Pancreas (tissue), 10 donors: ENCODE results near the gene SGSM1. TPM values are rescaled to one million over a fixed set of nuclear protein-coding genes. Genes with fewer than 3 reads are reported as not detected.
A peak's percentile ranks its signal among the peaks of the same experiment; 100 is the strongest.

Experiments used
- ATAC-seq, 4 donors: fragments of 200-7000 bp; cut with Tn5 transposase; one replicate each; pipeline versions ENCODE4 v1.8.0 to v1.9.1; 2020; ENCODE audit warnings: mild to moderate bottlenecking in 4 of 4, moderate library complexity in 4 of 4
- DNase-seq, 6 donors: peaks; one replicate each; pipeline ENCODE4 v3.0.0-alpha.2; 2020
- FAIRE-seq: peaks from 2 replicates; lab custom pipeline; 2012; peaks lifted over from hg19 to GRCh38; lab: Jason Lieb, UNC
- H3K27ac ChIP-seq, 4 donors: fragments of 200-600 bp; sonication (generic); 1 replicate in 3 of 4; 2 replicates in 1 of 4; pipeline versions ENCODE4 v1.5.0 to v1.8.0; 2020
- H3K27me3 ChIP-seq, 4 donors: fragments of 200-600 bp; one replicate each; pipeline ENCODE4 v1.8.0; 2021
- H3K36me3 ChIP-seq, 3 donors: fragments of 200-600 bp; sonication (generic) in 1 of 3; one replicate each; pipeline versions ENCODE4 v1.5.0 to v1.8.0; 2020 to 2021
- H3K4me1 ChIP-seq, 3 donors: fragments of 200-600 bp; one replicate each; pipeline ENCODE4 v1.8.0; 2021
- H3K4me3 ChIP-seq, 4 donors: fragments of 200-600 bp; sonication (generic) in 2 of 4; one replicate each; pipeline versions ENCODE4 v1.5.0 to v1.8.0; 2020 to 2021
- H3K9me3 ChIP-seq, 4 donors: fragments of 200-600 bp; one replicate each; pipeline ENCODE4 v1.8.0; 2021
- WGBS, 2 donors: extraction: QIAGEN DNeasy Blood & Tissue Kit; methylation state at CpG; one replicate each; pipeline ENCODE4 v1.1.7; 2013; 5-methylcytosine and 5-hydroxymethylcytosine counted together
- intact Hi-C, 3 donors: fragments of 100-400 bp; cut with DNase I; formaldehyde crosslinking; loops; one replicate each; pipeline versions ENCODE4 v1.11.1 to v1.14.2; 2022
- polyA plus RNA-seq, 2 donors: library from polyadenylated mRNA; stranded (reverse); fragments of 200-250 nt; gene quantifications; one replicate each; pipeline ENCODE4 v1.2.3, GENCODE V29; 2013
- total RNA-seq, 6 donors: library from RNA; stranded (reverse); fragmentation: NEBNext Ultra II Directional in 4 of 6; extraction: Animal tissue kit (Norgen Biotek cat#: 25700) in 4 of 6; gene quantifications; one replicate each; pipeline versions ENCODE4 v1.2.1 to v1.2.4, GENCODE V29; 2021 to 2023
- TF ChIP-seq, protein P1 (sequence below), 4 donors: fragments of 200-600 bp; sonication (generic) in 3 of 4; IDR thresholded peaks; one replicate each; pipeline versions ENCODE4 v1.5.0 to v1.8.0; 2021; ENCODE audit warnings: antibody characterized with exemption in 4 of 4
- donor health status: healthy with polysubstance abuse.
- donor health status: DM: no; HTN: no; CAD: no; lungs with moderate emphysema.
- donor health status: DM: no; HTN: no; CAD: no.
- donor health status: control.
- donor health status: control.
- donor health status: Bipolar disorder and iron deficiency.
- donor health status: DM: yes; HTN: yes; CAD: no.
- donor health status: DM: no; HTN: no; CAD: no.
- donor health status: DM: no; HTN: no; CAD: no.
- donor health status: DM: yes; HTN: yes; CAD: no.

SGSM1 gene
- total and polyA plus RNA-seq, 8 donors, result 1.6 to 5.1 (median 2.5) TPM

DNA sequence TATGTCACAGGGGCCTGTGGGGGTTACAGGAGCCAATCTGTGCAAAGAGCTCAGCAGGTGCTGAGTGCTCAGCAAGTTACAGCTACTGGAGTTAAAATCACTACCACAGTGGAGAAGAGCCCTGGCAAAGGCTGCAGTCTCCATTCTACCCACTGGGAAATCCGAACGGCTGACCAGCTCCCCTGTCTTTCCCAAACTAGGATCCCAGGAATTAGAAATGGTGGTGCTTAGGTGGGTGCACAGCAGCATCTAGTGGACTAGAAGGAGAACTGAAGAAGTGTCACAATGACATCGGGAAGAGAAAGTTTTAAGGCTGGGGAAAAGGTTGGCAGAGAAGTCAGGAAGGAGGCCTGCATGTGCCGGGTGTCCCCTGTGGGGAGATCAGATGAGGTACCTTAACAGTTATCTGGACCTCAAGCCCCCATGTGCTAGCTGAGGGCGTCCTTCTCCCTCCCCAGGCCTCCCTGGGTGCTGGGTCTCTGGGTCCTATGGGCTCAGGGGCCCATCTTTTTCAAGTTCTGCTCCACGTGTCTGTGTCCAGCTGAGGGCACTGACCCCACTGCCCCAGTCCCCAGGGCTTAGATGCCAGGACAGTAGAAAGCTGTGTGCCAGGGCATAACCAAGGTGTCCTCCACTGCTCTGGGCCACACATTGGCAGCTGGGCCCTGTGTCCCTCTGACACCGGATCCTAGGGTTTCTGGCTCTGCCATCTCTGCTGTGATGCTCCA lies 33.4 kb upstream of the SGSM1 start:
- TF ChIP-seq, protein P1, sequence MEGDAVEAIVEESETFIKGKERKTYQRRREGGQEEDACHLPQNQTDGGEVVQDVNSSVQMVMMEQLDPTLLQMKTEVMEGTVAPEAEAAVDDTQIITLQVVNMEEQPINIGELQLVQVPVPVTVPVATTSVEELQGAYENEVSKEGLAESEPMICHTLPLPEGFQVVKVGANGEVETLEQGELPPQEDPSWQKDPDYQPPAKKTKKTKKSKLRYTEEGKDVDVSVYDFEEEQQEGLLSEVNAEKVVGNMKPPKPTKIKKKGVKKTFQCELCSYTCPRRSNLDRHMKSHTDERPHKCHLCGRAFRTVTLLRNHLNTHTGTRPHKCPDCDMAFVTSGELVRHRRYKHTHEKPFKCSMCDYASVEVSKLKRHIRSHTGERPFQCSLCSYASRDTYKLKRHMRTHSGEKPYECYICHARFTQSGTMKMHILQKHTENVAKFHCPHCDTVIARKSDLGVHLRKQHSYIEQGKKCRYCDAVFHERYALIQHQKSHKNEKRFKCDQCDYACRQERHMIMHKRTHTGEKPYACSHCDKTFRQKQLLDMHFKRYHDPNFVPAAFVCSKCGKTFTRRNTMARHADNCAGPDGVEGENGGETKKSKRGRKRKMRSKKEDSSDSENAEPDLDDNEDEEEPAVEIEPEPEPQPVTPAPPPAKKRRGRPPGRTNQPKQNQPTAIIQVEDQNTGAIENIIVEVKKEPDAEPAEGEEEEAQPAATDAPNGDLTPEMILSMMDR (IDR thresholded peaks at IDR 0.05), result peak in 2 of 4 donors; percentile 8 to 32
- Histone ChIP-seq H3K4me3 (no peak overlapping the region), H3K27me3 (no peaks in the 10 kb centered on the region), H3K4me1 (no peaks in the 10 kb centered on the region), H3K27ac (no peak overlapping the region), H3K36me3 (no peaks in the 10 kb centered on the region), H3K9me3 (no peaks in the 10 kb centered on the region)
- no peak for DNase-seq
- WGBS, 2 donors, result 56 to 64% methylated on average over 7 of the region's 7 CpGs
- no peak for FAIRE-seq
- ATAC-seq, result peak in 2 of 4 donors; percentile 52 to 65
- intact Hi-C loops, result loop anchor here in 2 of 3 donors (5.0 kb wide), 1 partner anchor 75 kb away; no protein-coding TSS in a partner anchor

DNA sequence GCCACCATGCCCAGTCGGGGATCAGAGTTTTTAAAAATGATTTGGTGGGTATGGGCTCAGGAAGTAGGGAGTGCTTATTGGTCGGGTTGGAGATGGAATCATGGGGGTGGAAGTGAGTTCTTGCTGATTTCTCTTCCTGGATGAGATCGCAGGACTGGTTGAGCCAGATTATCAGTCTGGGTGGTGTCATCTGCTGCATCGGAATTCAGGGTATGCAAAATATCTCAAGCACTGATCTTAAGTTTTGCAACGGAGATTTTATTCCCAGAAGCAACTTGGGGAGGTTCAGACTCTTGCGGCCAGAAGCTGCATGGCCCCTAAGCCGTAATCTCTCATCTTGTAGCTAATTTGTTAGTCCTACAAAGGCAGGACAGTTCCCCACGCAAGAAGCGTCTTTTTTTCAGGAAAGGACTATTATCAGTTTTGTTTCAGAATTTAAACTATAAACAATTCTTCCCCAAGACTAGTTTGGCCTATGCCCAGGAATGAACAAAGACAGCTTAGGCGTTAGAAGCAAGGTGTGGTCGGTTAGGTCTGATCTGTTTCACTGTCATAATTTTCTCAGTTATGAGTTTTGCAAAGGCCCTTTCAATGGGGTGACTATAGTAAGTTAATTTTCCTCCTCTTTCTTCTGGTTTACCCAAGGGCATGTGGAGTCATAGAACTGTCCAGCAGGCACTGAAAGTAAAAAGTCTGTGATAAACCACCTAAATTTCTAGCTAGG lies 30.1 kb upstream of the SGSM1 start:
- intact Hi-C loops, result no loop called here
- Histone ChIP-seq H3K27ac (no peak overlapping the region), H3K4me1 (no peaks in the 10 kb centered on the region), H3K27me3 (no peaks in the 10 kb centered on the region), H3K36me3 (no peaks in the 10 kb centered on the region), H3K4me3 (no peak overlapping the region), H3K9me3 (no peaks in the 10 kb centered on the region)
- TF ChIP-seq, protein P1 (IDR thresholded peaks at IDR 0.05), result no peak
- 49 to 65% methylated on average over 11 of the region's 11 CpGs for WGBS, 2 donors
- ATAC-seq (no peak), DNase-seq (no peak), FAIRE-seq (no peak)

DNA sequence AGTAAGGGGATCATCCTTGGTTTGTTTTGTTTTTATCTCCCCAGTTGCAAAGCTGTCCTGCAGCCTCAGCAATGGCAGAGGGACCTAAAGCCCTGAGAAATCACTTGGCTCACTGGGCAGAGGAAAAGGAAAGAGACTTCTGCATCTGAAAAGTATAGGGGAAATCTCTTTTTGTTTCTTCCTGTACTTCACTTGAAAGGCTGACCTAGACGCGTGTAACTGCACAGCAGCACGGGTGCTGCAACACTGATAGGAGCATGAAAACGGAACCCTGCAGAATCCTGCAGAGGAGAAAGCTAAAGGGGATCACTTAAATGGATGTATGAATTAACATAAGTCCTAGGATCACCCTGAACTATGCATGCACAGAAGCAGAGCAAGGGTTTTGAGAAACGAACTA lies 29.5 kb upstream of the SGSM1 start:
- no peak overlapping the region for H3K4me3 ChIP-seq
- no peak for DNase-seq
- no peaks in the 10 kb centered on the region for H3K9me3 ChIP-seq
- H3K36me3 ChIP-seq, result no peaks in the 10 kb centered on the region
- H3K4me1 ChIP-seq, result no peaks in the 10 kb centered on the region
- no peak overlapping the region for H3K27ac ChIP-seq
- TF ChIP-seq, protein P1 (IDR thresholded peaks at IDR 0.05), result no peak
- no peak for FAIRE-seq
- no peak for ATAC-seq
- 79 to 81% methylated on average over 5 of the region's 5 CpGs for WGBS, 2 donors
- intact Hi-C loops, result no loop called here
- no peaks in the 10 kb centered on the region for H3K27me3 ChIP-seq

DNA sequence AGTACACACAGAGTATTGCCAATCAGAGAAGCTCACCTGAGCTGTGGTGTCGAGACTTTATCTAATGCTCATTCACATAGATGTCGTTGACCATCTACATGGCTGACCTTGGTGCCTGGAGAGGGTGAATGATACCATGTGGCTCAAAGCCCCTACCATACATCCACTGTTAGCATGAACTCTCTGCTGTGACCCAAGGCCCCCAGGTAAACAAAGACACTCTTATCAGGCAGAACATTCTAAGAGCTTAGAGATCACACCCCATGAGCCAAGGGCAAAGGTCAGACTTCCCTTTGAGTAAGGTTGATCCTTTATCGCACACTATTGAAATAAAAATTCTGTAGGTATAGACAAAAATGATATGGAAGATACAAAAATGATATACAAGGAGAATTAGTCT lies 16.5 kb upstream of the SGSM1 start:
- 65 to 66% methylated on average over 3 of the region's 3 CpGs for WGBS, 2 donors
- no peaks in the 10 kb centered on the region for H3K4me1 ChIP-seq
- no peaks in the 10 kb centered on the region for H3K27me3 ChIP-seq
- DNase-seq, result no peak
- intact Hi-C loops, result no loop called here
- no peak for FAIRE-seq
- no peak overlapping the region for H3K27ac ChIP-seq
- H3K9me3 ChIP-seq, result no peaks in the 10 kb centered on the region
- H3K4me3 ChIP-seq, result no peak overlapping the region
- H3K36me3 ChIP-seq, result no peaks in the 10 kb centered on the region
- ATAC-seq, result no peak
- TF ChIP-seq, protein P1 (IDR thresholded peaks at IDR 0.05), result no peak

DNA sequence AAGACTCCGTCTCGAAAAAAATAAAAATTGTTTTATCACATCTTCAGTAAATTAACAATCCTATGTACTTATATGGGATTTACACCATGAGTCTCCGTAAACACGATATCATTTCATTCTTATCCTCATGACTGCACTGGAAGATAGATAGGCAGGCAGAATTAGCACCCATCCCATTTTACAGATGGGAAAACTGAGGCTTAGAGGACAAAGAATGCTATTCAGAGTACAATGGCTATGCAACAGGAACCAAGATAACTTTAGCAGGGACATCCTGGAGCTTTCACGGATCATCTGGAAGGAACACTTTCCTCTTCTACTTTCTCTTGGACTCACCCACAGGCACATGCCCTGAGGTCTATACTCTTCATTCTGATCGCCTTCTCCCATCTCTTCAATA lies 14.6 kb upstream of the SGSM1 start:
- no peak overlapping the region for H3K4me3 ChIP-seq
- H3K9me3 ChIP-seq, result no peaks in the 10 kb centered on the region
- H3K4me1 ChIP-seq, result no peaks in the 10 kb centered on the region
- TF ChIP-seq, protein P1 (IDR thresholded peaks at IDR 0.05), result no peak
- no peaks in the 10 kb centered on the region for H3K27me3 ChIP-seq
- H3K27ac ChIP-seq, result no peak overlapping the region
- intact Hi-C loops, result no loop called here
- ATAC-seq (no peak), DNase-seq (no peak), FAIRE-seq (no peak)
- 86 to 90% methylated on average over 6 of the region's 6 CpGs for WGBS, 2 donors
- no peaks in the 10 kb centered on the region for H3K36me3 ChIP-seq
